Keratinocyte (primary cell): ENCODE measurements around the gene TRAPPC10.

Source experiments
- CTCF ChIP-seq, 3 experiments: IDR thresholded peaks in 1 of 3; conservative IDR thresholded peaks in 1 of 3; optimal IDR thresholded peaks in 1 of 3; 2 replicates in 2 of 3; 3 replicates in 1 of 3; pipeline versions ENCODE3 to v1.5.1; 2011; ENCODE audit warnings: low read length in 3 of 3, mild to moderate bottlenecking in 3 of 3, moderate library complexity in 2 of 3, control low read depth in 1 of 3, inconsistent platforms in 1 of 3; ENCODE audit not compliant: insufficient read depth in 2 of 3; ENCODE audit errors: extremely low read depth in 1 of 3
- EZH2 ChIP-seq: IDR thresholded peaks from one replicate; pipeline ENCODE4 v1.6.1; 2012; ENCODE audit warnings: inconsistent platforms, mild to moderate bottlenecking, low read length, moderate library complexity

GRCh38 chr21:43967981-43968380 lies 44.1 kb upstream of the TRAPPC10 start:
- no peak for TF ChIP-seq EZH2
- TF ChIP-seq CTCF (optimal IDR thresholded peaks at IDR 0.05 in 1 of 3, IDR thresholded peaks at IDR 0.05 in 1 of 3, conservative IDR thresholded peaks at IDR 0.05 in 1 of 3; ENCODE audit: extremely low read depth in 1 of 3, insufficient read depth in 2 of 3, low read length in 3 of 3): no peak
